ENCODE results near the gene SH3D21.

- TF ChIP-seq CTCF (IDR thresholded peaks at IDR 0.05; ENCODE audit: low read depth, low read length) (no peak), EZH2phosphoT487 (IDR thresholded peaks at IDR 0.05; ENCODE audit: low read depth) (no peak)
Observed at GRCh38 chr1:36307601-36308330, 1.6 kb downstream of the SH3D21 start.

Measured in OCI-LY3 (cell line).